Mesenchymal stem cell (in vitro differentiated cells and primary cell): ENCODE measurements around the gene IFITM10.
"Not testable (repeated sequence)": the region's sequence is repeated elsewhere in the genome, so short reads cannot be mapped to it uniquely, and the experiment has no call there.

Experiments
- DNase-seq: peaks from one replicate; pipeline ENCODE4 v3.0.0-alpha.2; 2013
- H2AFZ ChIP-seq: one replicate; pipeline ENCODE4 v1.6.1; 2013; ENCODE audit warnings: low read depth, mild to moderate bottlenecking, control low read depth, inconsistent platforms, low read length, moderate library complexity
- H2AK5ac ChIP-seq: 2 replicates; pipeline ENCODE4 v1.6.1; 2013; ENCODE audit warnings: low read length, moderate library complexity, mild to moderate bottlenecking, inconsistent platforms; ENCODE audit not compliant: severe bottlenecking
- H2BK120ac ChIP-seq: one replicate; pipeline ENCODE4 v1.6.1; 2013; ENCODE audit warnings: low read depth, mild to moderate bottlenecking, inconsistent platforms, low read length, moderate library complexity
- H2BK12ac ChIP-seq, 2 experiments: one replicate each; pipeline ENCODE4 v1.6.1; 2013; ENCODE audit warnings: inconsistent platforms in 2 of 2, low read length in 2 of 2, mild to moderate bottlenecking in 2 of 2, moderate library complexity in 2 of 2, control low read depth in 1 of 2
- H2BK15ac ChIP-seq: one replicate; pipeline ENCODE4 v1.6.1; 2013; ENCODE audit warnings: mild to moderate bottlenecking, low read depth, inconsistent platforms; ENCODE audit not compliant: poor library complexity, severe bottlenecking
- H2BK5ac ChIP-seq: 2 replicates; pipeline ENCODE4 v1.6.1; 2013; ENCODE audit warnings: low read depth, mild to moderate bottlenecking, low read length, control low read depth, inconsistent platforms; ENCODE audit not compliant: poor library complexity, severe bottlenecking
- H3K14ac ChIP-seq, 2 experiments: one replicate each; pipeline ENCODE4 v1.6.1; 2013; ENCODE audit warnings: inconsistent platforms in 2 of 2, low read length in 2 of 2, control low read depth in 1 of 2, mild to moderate bottlenecking in 1 of 2, moderate library complexity in 1 of 2
- H3K18ac ChIP-seq, 2 experiments: one replicate each; pipeline ENCODE4 v1.6.1; 2013; ENCODE audit warnings: inconsistent platforms in 2 of 2, low read length in 2 of 2, control low read depth in 1 of 2, low read depth in 1 of 2, mild to moderate bottlenecking in 1 of 2
- H3K23ac ChIP-seq, 2 experiments: one replicate each; pipeline ENCODE4 v1.6.1; 2013; ENCODE audit warnings: inconsistent platforms in 2 of 2, low read length in 2 of 2, mild to moderate bottlenecking in 2 of 2, moderate library complexity in 2 of 2, control low read depth in 1 of 2
- H3K27ac ChIP-seq: 2 replicates; pipeline ENCODE4 v1.5.1; 2013; ENCODE audit warnings: mild to moderate bottlenecking, moderate library complexity, low read length, control low read depth, inconsistent platforms; ENCODE audit not compliant: poor library complexity, severe bottlenecking
- H3K27me3 ChIP-seq, 2 experiments: 2 replicates each; pipeline versions ENCODE4 v1.6.1 to v1.7.0; 2013; ENCODE audit warnings: low read length in 2 of 2, mild to moderate bottlenecking in 2 of 2, moderate library complexity in 2 of 2, control low read depth in 1 of 2, inconsistent platforms in 1 of 2; ENCODE audit not compliant: control insufficient read depth in 1 of 2, insufficient read depth in 1 of 2
- H3K36me3 ChIP-seq, 2 experiments: 2 replicates each; pipeline versions ENCODE4 v1.6.1 to v1.7.0; 2013; ENCODE audit warnings: low read length in 2 of 2, control low read depth in 1 of 2, inconsistent platforms in 1 of 2, low read depth in 1 of 2, mild to moderate bottlenecking in 1 of 2; ENCODE audit not compliant: insufficient read depth in 2 of 2, control insufficient read depth in 1 of 2
- H3K4ac ChIP-seq, 2 experiments: one replicate each; pipeline ENCODE4 v1.6.1; 2013; ENCODE audit warnings: inconsistent platforms in 2 of 2, low read length in 2 of 2, mild to moderate bottlenecking in 2 of 2, moderate library complexity in 2 of 2, control low read depth in 1 of 2, low read depth in 1 of 2
- H3K4me1 ChIP-seq: 2 replicates; pipeline ENCODE4 v1.6.1; 2013; ENCODE audit warnings: low read depth, low read length, control low read depth; ENCODE audit not compliant: control insufficient read depth, insufficient read depth
- H3K4me2 ChIP-seq: 2 replicates; pipeline ENCODE4 v1.6.1; 2013; ENCODE audit warnings: low read length, mild to moderate bottlenecking, inconsistent platforms; ENCODE audit not compliant: poor library complexity, severe bottlenecking
- H3K4me3 ChIP-seq, 2 experiments: 2 replicates each; pipeline versions ENCODE4 v1.5.1 to v1.7.0; 2013; ENCODE audit warnings: low read length in 2 of 2, mild to moderate bottlenecking in 2 of 2, control low read depth in 1 of 2, low read depth in 1 of 2; ENCODE audit not compliant: insufficient read depth in 1 of 2
- H3K79me1 ChIP-seq: replicated peaks from 2 replicates; pipeline ENCODE4 v1.6.1; 2013; ENCODE audit warnings: mild to moderate bottlenecking, control low read depth, low read length, inconsistent platforms; ENCODE audit not compliant: poor library complexity, severe bottlenecking
- H3K9ac ChIP-seq: 2 replicates; pipeline ENCODE4 v1.7.0; 2013; ENCODE audit warnings: mild to moderate bottlenecking, low read length, moderate library complexity
- H3K9me3 ChIP-seq: 2 replicates; pipeline ENCODE4 v1.7.0; 2013; ENCODE audit warnings: mild to moderate bottlenecking, low read length; ENCODE audit not compliant: control insufficient read depth
- H4K8ac ChIP-seq: one replicate; pipeline ENCODE4 v1.6.1; 2013; ENCODE audit warnings: inconsistent platforms, mild to moderate bottlenecking, low read length, moderate library complexity
- H4K91ac ChIP-seq: one replicate; pipeline ENCODE4 v1.6.1; 2013; ENCODE audit warnings: mild to moderate bottlenecking, low read length, inconsistent platforms
- WGBS: methylation state at CpG from one replicate; pipeline ENCODE4 v1.1.7; 2013; ENCODE audit warnings: mixed read lengths; 5-methylcytosine and 5-hydroxymethylcytosine counted together

IFITM10 gene

DNA sequence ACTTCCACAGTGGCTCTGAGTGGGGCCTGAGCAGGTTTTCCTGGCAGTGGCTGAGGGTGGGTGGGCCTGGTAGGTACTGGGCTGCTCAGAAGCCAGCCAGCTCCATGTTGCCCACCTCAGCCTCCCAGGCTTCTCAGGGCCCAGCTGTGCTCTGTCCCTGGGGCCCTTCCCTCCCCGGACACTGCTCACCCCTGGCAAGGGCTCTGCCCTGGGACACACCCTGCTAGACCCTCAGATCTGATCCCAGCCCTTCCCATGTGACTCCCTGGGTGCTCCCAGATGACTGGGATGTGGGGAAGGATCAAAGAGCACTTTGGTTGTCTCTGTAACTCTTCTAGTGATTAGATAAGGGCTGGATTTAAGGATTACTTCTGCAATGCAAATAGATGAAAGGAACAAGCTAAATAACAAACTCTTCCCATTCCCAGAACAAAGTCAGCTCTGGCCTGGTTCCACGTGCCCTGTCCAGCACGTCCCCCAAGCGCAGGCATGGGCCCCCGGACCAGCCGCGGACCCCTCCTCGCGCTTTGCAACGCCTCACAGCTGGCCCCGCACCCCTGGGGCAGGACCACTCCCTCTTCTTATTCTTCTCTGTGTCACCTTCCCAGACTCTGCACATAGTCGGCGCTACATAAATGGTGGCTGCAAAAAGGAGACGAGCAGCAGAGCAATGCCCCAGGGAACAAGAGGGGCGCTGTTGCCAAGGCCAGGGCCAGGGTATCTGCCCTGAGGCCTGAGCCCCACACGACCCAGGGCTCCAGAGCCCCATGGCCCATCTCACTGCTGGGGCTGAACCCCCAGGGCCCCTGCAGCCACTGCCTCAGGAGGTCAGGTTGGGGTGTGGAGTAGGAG lies 59.1 kb downstream of the IFITM10 start:
- H3K4me3 ChIP-seq = no peak overlapping the region
- H2BK15ac ChIP-seq = no peak overlapping the region
- no peak overlapping the region for H3K9ac ChIP-seq
- H3K4me2 ChIP-seq = no peak overlapping the region
- H2AFZ ChIP-seq = no peak overlapping the region
- peak overlapping the region in 1 of 2 experiments; percentile 63 for H3K18ac ChIP-seq
- no peak for DNase-seq
- H3K14ac ChIP-seq = no peak overlapping the region
- no peaks in the 10 kb centered on the region for H3K9me3 ChIP-seq
- peak overlapping the region; percentile 24 for H2BK120ac ChIP-seq
- H3K23ac ChIP-seq = no peak overlapping the region
- H4K91ac ChIP-seq = peak overlapping the region; percentile 80
- peak overlapping the region; percentile 65 for H4K8ac ChIP-seq
- peak overlapping the region in 1 of 2 experiments; percentile 24 for H3K4ac ChIP-seq
- H3K4me1 ChIP-seq = peaks cover 12% of the 10 kb centered on the region
- peak overlapping the region; percentile 57 to 95 for H2BK12ac ChIP-seq
- H2AK5ac ChIP-seq = no peak overlapping the region
- WGBS = 44% methylated on average over 15 of the region's 16 CpGs
- no peaks in the 10 kb centered on the region for H3K79me1 ChIP-seq
- H3K27me3 ChIP-seq = peaks cover 39 to 55% of the 10 kb centered on the region in 2 experiments
- H3K27ac ChIP-seq = no peak overlapping the region
- no peaks in the 10 kb centered on the region for H3K36me3 ChIP-seq
- H2BK5ac ChIP-seq = no peak overlapping the region

DNA sequence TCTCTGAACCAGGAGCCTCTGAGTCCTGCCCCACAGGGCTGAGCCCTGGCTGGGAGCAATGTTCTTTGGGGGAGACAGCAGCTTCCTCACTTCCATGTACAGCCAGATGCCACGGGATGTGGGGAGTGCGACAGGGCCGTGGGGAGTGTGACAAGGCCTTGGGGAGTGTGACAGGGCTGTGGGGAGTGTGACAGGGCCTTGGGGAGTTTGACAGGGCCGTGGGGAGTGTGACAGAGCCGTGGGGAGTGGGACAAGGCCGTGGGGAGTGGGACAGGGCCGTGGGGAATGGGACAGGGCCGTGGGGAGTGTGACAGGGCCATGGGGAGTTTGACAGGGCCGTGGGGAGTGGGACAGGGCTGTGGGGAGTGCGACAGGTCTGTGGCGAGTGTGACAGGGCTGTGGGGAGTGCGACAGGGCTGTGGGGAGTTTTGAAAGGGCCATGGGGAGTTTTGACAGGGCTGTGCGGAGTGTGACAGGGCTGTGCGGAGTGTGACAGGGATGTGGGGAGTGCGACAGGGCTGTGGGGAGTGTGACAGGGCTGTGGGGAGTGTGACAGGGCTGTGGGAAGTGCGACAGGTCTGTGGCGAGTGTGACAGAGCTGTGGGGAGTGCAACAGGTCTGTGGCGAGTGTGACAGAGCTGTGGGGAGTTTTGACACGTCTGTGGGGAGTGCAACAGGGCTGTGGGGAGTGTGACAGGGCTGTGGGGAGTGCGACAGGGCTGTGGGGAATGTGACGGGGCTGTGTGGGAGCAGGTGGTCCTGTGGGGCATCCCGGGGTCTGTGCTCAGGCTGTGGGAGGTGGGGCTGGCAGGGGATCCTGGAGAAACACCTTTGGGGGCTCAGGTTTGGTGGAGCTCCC lies 60.0 kb downstream of the IFITM10 start:
- Histone ChIP-seq H3K9me3 (no peaks in the 10 kb centered on the region), H3K4me3 (no peak overlapping the region), H3K4ac (no peak overlapping the region), H2BK12ac (peak overlapping the region in 1 of 2 experiments; percentile 87), H3K36me3 (no peaks in the 10 kb centered on the region), H3K4me1 (peaks cover 12% of the 10 kb centered on the region), H3K27me3 (peaks cover 38 to 50% of the 10 kb centered on the region in 2 experiments), H2BK120ac (peak overlapping the region; percentile 24), H2BK5ac (no peak overlapping the region), H3K9ac (no peak overlapping the region), H3K14ac (peak overlapping the region in 1 of 2 experiments; percentile 62), H3K79me1 (no peaks in the 10 kb centered on the region), H2BK15ac (peak overlapping the region; percentile 87), H3K18ac (peak overlapping the region; percentile 3 to 74), H2AK5ac (no peak overlapping the region), H3K4me2 (no peak overlapping the region), H3K27ac (no peak overlapping the region), H4K8ac (peak overlapping the region; percentile 73), H3K23ac (peak overlapping the region in 1 of 2 experiments; percentile 18), H4K91ac (peak overlapping the region; percentile 80), H2AFZ (no peak overlapping the region)
- no peak for DNase-seq
- 68% methylated on average over 22 of the region's 22 CpGs for WGBS

DNA sequence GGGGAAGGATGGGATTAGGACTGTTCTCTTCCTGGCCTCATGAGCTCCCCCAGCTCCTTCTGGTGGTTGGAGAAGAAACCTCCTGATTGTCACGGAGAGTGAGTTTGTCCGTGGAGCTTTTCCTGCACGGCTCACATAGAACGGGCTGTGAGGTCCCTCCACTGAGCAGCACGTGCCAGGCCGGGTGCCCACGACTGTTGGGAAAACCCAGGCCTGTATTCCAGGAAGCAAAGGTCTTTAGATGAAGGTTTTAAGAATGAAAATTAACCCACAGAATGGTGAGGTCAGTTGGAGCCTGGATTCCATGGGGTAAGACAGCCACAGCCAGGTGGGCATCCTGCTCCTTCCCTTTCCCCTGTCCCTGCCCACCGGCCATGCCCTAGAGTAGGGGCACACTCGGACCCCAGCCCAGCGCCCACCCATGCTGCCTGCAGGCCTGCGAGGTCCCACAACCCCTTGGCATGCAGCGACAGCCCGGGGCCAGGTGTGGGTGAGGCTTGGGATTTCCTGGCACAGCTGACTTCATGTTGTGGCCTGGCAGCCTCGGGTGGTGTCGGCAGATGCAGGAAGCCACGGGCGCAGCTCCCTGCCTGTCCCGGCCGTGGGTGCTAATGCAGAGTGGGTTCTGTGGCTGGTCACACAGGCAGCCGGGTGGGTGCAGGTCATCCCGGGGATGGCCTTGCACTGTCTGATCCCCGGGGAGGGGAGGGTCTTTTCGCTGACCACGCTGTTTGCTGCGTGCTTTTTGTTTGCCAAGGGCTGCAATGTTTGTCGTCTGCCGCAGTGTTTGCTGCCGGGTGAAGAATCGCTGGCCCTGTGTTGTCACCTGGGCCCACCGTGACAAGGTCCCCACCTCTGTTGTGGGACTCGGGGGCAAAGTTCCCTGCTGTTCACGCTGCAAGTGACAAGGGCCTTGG lies 60.9 kb downstream of the IFITM10 start:
- not testable (repeated sequence) for H2BK5ac ChIP-seq, H3K4me2 ChIP-seq, H3K14ac ChIP-seq, H2AFZ ChIP-seq, H2BK120ac ChIP-seq, DNase-seq, H3K23ac ChIP-seq, H3K9ac ChIP-seq, H2AK5ac ChIP-seq, H3K79me1 ChIP-seq, H3K18ac ChIP-seq, H3K4me3 ChIP-seq, H3K36me3 ChIP-seq, H2BK15ac ChIP-seq, H3K9me3 ChIP-seq, H3K27ac ChIP-seq
- peak overlapping the region in 1 of 2 experiments; percentile 15 for H3K4ac ChIP-seq
- H2BK12ac ChIP-seq = peak overlapping the region in 1 of 2 experiments; percentile 16
- peaks cover 38 to 43% of the 10 kb centered on the region in 2 experiments for H3K27me3 ChIP-seq
- H4K91ac ChIP-seq = peak overlapping the region; percentile 83
- peaks cover 12% of the 10 kb centered on the region for H3K4me1 ChIP-seq
- H4K8ac ChIP-seq = peak overlapping the region; percentile 77
- 87% methylated on average over 25 of the region's 32 CpGs for WGBS
